Fibroblast of skin of right biceps (primary cell): ENCODE measurements around the gene DPYSL3.

Experiments
- DNase-seq: peaks from one replicate; pipeline ENCODE4 v3.0.0-alpha.2; 2013

DPYSL3 gene

DNA sequence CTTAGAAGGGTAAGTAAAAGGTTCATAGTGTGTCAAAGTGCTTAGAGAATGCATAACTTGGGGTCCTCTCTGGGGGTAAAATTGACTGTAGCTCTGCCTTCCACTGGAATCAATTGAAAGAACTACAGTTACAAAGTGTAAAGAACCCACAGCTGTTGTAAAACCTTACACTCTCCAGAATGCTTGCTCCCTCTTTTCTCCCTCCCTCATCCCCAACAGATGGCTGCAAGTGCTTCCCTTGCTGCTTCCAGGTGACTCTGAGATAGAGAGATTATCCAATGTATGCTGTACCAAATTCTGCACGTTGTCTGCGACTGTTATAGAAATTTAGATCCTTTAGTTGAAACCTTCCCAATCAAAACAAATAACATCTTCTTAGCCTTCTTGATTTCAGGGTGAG, 149.1 kb downstream of the DPYSL3 start:
- DNase-seq: no peak

- no peak for DNase-seq
These were observed 150.3 kb downstream of the DPYSL3 start for GRCh38 chr5:147359581-147359980.

- DNase-seq: no peak
These were observed 150.8 kb downstream of the DPYSL3 start for GRCh38 chr5:147359101-147359500.

DNA sequence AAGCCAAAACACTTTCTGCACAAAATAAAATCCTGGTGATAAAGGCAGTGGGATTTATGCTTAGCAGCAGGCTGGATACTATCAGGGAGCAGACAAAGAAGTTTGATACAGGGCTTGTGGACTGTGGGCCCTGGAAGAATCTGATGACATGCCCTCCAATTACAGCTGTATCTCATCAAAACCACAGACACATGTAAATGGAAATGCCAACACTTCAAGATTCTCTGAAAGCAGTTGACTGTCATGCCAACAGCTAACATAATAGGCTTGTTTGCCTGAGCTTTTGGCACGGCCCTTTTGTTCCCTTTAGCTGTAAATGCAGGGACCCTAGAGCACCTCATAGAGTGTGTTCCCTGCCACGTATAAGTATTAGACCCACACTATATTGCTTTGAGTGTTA, 160.6 kb downstream of the DPYSL3 start:
- DNase-seq: no peak

DNA sequence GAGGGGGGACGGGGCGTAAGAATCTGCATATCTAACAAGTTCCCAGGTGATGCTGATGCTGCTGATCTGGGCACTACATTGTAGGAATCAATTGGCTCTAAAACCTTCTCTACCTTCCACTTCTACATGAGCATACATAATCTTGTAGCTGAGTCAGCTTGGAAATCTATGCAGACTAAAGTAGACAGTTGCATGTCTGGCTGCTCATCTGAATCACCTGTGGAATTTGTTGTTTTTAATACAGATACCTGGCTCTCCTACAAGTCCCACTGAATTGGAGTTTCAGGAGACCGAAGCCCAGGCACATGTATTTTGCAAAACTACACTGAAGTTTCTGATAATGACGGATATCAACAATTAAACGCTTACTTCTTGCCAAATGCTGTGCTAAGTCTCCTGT, 161.4 kb downstream of the DPYSL3 start:
- DNase-seq: no peak

GRCh38 chr5:147348046-147348445, 161.8 kb downstream of the DPYSL3 start:
- peak; percentile 3 for DNase-seq

GRCh38 chr5:147346006-147346561, 163.8 kb downstream of the DPYSL3 start:
- DNase-seq: no peak

DNA sequence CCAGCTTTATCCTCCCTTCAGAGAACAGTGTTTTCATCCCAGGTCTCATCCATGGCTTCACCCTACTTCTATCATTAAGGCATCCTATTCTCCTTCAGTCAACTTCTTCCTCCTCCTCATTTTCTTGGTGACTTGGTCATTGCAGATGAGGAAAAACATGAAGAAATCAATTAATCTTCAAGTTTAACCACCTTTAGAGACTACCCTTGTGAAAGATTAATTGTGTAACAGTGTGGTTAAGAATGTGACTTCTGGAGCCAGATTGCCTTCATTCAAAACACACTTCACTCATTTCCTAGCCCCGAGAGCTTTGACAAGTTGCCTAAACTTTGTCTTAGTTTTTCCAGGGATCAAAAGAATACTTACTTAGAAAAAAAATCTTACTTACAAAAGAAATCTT, 165.0 kb downstream of the DPYSL3 start:
- DNase-seq: no peak

DNA sequence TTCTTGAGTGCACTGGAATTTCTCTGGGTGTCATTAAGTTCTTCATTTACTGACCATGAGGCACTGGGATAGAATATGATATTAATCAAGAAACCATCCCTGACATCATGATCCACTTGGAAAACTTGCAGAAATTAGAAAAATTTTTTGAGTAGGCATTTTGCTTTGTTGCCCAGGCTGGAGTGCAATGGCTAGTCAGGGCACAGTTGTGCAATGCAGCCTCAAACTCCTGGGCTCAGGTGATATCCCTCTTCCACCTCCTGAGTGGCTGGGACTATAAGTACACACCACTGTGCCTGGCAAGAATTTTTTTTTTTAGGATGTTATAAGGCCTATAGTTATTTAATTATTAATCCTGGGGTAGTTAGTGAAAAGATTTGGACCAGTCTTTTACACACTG, 168.5 kb downstream of the DPYSL3 start:
- no peak for DNase-seq

DNA sequence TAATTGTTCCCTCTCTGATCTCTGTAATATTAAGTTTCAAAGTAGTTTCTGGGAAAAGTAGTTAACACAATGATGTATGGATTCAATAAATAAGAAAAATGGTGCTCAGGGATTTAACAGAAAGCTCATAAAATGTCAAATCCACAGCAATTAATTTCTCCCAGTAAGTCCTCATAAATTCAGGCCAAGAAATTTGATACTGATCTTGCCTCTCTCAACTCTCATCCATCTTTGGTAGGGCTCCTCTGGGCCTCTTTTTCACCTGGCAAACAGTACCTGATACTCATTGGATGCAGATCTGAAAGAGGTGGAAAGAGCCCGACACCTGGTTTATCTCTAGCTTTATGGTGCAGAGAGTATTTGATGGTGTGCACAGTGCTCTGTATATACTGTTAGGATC, 168.9 kb downstream of the DPYSL3 start:
- no peak for DNase-seq
